GM21737 (cell line): ENCODE measurements around the gene NCAM1.
"Not testable (repeated sequence)": the region's sequence is repeated elsewhere in the genome, so short reads cannot be mapped to it uniquely, and the experiment has no call there.

ENCODE experiments used
- ATAC-seq: cut with Tn5 transposase; IDR thresholded peaks from one replicate; pipeline ENCODE4 v1.9.1; 2021; ENCODE audit warnings: mild to moderate bottlenecking, moderate library complexity; ENCODE audit not compliant: unreplicated experiment

NCAM1 gene

GRCh38 chr11:113293936-113294335, 332.7 kb downstream of the NCAM1 start:
- no peak for ATAC-seq

- ATAC-seq, result no peak
Measured at GRCh38 chr11:113295993-113296392, 334.8 kb downstream of the NCAM1 start.

GRCh38 chr11:113296447-113297205, 335.4 kb downstream of the NCAM1 start:
- no peak for ATAC-seq

- not testable (repeated sequence) for ATAC-seq
Measured at GRCh38 chr11:113298496-113298895, 337.3 kb downstream of the NCAM1 start.

- no peak for ATAC-seq
Measured at GRCh38 chr11:113304916-113305315, 343.7 kb downstream of the NCAM1 start.

GRCh38 chr11:113305440-113306336, 344.5 kb downstream of the NCAM1 start:
- peak; percentile 68 for ATAC-seq

- ATAC-seq, result no peak
Measured at GRCh38 chr11:113308601-113309000, 347.4 kb downstream of the NCAM1 start.

- no peak for ATAC-seq
Measured at GRCh38 chr11:113311536-113311935, 350.3 kb downstream of the NCAM1 start.

- no peak for ATAC-seq
Measured at GRCh38 chr11:113313601-113314000, 352.4 kb downstream of the NCAM1 start.

GRCh38 chr11:113314065-113314388, 352.8 kb downstream of the NCAM1 start:
- no peak for ATAC-seq

GRCh38 chr11:113314389-113315301, 353.4 kb downstream of the NCAM1 start, which contains the start of gene TTC12:
Gene TTC12, plus strand, starts transcription at chr11:113314583. Its CDS starts 1,675 bp downstream, at chr11:113316258.
- ATAC-seq, result peak; percentile 99

- ATAC-seq, result no peak
Measured at GRCh38 chr11:113315811-113316210, 354.6 kb downstream of the NCAM1 start.

- no peak for ATAC-seq
Measured at GRCh38 chr11:113316256-113316655, 355.0 kb downstream of the NCAM1 start.

- ATAC-seq, result no peak
Measured at GRCh38 chr11:113317339-113317738, 356.1 kb downstream of the NCAM1 start.

GRCh38 chr11:113319085-113319484, 357.9 kb downstream of the NCAM1 start:
- no peak for ATAC-seq

GRCh38 chr11:113322158-113322557, 360.9 kb downstream of the NCAM1 start:
- ATAC-seq, result no peak

GRCh38 chr11:113324250-113324649, 363.0 kb downstream of the NCAM1 start:
- ATAC-seq, result no peak
